GM19193 (cell line): ENCODE data around the gene DIP2B.

Experiments
- POLR2A ChIP-seq: IDR thresholded peaks from 4 replicates; pipeline ENCODE4 v1.6.1; 2011; ENCODE audit not compliant: insufficient read depth, insufficient read length; ENCODE audit errors: extremely low read depth

DIP2B gene

DNA sequence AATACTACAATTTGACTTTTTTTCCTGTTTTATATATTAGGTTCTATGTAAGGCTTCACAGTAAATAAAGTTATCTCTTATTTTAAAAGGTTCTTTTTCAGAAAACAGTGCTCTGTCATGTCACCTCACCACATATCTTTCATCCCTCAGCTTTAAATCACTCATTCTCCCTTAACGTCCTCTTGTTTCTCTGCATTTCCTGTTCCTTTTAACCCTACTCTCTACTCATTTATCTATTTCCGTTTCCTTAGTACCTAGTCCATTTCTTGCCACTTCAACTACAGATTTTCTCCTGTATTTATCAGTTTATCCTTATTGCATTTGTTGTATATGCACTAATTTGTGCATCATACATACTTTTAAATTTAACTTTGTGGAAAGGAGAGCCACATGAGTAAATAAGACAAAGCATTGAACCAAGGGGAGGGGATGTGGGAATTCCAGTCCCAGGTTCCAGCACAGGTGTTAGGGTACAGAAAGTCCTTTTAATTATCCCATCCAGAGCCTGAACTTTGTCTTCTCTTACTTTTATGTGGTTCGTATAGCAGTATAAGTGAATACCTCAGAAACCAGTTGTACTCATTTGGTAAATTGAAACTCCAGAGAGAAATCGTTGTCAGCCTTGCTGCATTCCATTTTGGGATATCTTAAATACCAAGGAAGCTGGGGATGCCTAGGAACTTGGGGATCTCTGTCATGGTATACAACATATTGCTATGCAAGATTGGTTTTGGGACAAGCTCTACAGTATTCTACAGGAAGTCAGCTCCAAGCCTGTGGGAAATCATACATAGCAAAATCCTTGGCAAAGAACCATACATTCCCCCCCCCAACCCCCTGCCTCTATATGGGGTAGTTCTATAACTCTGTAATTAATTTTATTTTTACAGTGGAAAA is 120.5 kb downstream of the DIP2B start:
- no peak for TF ChIP-seq POLR2A

DNA sequence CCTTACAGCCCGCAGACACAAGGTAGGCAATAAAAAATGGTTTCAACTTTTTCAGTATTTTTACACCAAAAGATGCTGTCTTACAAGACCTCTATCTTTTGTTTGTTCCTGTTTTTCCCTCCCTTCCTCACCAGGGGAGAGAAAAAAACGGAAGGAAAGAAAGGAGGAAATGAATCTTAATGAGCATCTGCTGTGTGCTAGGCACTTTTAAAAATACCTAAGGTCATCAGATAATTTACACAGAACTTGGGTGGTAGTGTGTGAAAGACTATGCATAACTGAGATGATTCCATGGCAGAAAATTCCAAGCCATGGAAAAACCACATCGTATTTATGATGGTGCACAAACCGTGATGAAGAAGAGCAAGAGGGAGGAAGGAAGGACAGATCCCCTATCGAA is 121.2 kb downstream of the DIP2B start:
- TF ChIP-seq POLR2A, result no peak

DNA sequence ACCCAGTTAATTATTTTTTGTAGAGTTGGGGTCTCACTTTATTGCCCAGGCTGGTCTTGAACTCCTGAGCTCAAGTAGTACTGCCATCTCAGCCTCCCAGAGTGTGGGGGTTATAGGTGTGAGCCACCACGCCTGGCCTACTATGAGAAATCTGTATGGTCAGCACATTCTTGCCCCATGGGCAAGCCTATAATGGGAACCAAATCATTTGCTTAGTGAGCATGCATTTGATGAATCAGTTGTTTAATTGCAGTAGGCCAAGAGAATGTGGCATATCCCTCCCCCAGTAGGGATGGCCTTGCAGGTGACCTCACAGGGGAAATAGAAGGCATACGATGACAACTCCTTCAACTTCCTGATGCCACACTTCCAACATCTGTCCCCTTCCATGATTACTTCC is 122.7 kb downstream of the DIP2B start:
- no peak for TF ChIP-seq POLR2A

DNA sequence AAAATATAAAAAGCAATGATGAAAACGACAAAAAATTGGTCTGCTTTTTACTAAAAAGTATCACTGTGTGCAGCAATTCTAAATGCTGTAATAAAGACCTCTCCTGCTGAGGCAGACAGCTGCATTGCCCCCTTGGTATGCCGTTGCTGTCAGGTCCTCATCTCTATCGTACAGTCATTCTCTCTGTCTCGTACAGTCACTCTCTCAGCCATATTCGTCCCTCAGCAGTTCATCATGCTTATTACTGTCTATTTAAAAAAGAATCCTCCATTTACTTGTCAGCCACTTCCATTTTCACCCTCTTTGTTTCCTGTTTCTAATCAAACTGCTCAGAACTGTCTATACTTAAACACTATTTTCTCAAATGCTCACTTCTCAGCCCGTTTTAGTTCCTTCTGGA is 123.6 kb downstream of the DIP2B start:
- no peak for TF ChIP-seq POLR2A

DNA sequence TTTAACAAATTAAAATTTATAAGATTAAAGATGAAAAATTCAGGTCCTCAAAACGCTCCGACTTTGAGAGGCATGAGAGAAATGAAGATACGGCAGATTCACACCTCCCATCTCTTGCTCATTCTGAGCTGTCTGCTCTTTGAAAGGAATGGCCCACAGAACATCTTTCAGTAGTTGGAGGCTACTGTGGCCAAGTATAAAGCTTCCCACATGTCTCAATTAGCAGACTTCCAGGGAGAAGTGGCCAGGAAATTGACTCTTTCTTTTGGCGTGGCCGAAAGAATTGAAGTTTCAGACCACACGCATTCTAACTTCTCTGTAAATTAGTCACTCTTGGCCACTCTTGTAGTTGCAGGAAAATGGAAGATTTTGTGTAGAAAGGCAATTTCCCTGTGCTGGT is 129.2 kb downstream of the DIP2B start:
- no peak for TF ChIP-seq POLR2A

DNA sequence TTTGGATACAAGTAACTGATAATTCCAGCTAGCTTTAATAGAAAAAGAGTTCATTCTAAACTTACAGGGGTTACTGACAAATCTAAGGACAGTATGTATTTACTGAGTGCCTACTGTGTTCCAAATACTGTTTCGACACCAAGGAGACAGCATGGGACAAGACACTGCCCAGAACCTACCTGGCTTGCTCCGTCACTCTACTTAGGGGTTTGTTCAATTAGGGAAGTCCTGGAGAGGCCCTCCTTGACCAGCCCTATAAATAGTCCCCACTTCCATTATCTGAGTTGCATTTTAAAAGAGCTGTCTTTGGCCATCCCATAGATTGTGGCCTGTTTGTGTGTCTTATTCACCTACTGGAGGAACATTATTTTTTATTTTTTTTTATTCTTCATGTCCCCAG is 129.6 kb downstream of the DIP2B start:
- TF ChIP-seq POLR2A, result no peak

DNA sequence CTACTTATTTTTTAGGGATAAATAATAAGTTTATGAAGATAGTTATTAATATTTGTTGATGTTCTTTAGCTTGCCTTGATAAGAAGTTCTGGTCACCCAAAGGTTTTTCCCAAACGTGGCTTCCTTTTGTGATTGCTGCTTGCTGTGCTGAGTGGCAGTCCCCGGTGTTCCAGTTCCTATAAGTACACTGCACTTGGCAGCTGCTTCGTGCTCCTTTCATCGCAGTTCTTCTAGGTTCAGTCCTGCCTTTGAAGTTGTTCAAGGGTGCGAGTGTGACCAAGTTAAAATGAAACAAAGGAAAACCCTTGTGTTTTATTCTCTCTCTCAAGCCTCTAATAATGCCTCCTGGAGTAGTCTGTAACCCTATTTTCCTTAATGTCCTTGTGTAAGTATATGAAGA is 130.6 kb downstream of the DIP2B start:
- no peak for TF ChIP-seq POLR2A

DNA sequence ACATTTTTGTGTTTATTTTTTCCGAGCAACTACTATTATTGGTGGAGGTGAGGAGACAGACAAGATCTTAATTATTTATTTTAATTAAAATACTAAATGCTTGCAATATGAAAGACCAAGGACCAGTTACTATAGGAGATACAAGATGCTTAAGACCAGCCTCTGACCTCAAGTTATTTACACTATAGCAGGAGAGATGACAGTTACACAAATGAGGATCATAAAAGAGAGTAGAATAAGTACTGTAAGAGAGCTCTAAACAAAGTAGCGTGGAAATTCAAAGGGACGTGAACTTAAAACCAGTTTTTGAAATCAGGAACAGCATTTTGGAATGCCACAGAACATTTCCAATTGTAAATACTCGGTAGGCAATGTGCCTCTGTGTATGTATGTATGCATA is 131.1 kb downstream of the DIP2B start:
- no peak for TF ChIP-seq POLR2A

DNA sequence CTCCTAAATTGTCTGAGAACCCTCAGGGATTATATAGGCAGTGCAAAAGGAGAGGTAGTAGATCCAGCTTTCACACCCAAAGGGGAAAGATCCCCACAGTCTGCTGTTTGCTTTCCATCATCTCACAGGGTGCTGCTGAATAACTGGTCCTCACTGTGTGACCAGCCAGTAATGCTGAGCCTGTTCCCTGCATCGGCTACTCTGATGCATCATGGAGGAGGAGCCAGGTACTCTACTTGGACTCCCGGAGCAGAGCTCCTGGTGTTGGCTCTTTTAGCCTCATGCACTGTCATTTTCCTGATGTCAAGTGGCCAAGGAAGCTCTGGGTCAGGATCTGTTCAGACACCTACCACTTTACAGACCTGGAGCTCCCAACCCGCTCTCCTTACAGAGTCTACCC is 131.7 kb downstream of the DIP2B start:
- TF ChIP-seq POLR2A, result no peak

DNA sequence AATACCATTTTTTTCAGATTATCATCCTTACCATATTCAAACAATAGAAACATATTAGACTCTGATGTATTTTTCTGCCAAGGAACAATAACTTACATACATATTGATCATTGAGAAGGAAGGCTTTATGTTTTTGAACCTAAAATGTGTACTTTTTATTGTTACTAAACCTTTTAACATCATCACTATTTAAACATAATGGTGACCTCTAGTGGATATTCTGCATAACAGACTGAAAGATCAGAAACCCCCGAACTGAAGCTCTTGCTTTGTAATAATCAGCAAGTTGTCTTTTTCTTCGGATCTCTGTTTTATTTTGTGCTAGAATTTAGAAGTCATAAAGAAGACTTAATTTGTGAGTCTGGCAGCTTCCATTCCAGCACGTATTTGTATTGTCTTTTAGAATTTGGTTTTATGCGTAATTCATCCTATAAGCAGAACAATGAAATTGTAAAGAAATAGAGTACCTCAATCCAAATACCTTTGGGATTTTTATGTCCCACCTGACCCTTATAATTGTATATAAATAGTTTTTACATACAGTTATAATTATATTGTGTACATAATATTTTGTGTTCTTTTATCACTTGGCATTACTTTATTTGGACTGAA is 133.2 kb downstream of the DIP2B start:
- no peak for TF ChIP-seq POLR2A

DNA sequence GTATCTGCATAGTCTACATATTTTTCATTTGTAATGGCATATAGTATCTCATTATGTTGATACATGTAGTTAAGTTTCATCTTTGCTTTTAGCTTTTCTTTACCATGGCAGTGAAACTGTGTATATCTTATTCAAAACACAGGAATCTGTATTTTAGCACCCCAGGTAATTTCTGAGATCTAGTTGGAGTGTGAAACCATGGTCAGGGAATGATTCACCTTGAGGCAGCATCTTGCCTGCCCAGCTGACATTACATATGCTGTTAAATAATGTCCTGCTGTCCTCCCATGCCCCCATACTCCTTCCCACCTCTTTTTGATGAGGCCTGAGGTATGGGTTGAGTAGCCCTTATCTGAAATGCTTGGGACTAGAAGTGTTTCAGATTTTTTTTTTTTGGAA is 133.7 kb downstream of the DIP2B start:
- TF ChIP-seq POLR2A, result no peak

DNA sequence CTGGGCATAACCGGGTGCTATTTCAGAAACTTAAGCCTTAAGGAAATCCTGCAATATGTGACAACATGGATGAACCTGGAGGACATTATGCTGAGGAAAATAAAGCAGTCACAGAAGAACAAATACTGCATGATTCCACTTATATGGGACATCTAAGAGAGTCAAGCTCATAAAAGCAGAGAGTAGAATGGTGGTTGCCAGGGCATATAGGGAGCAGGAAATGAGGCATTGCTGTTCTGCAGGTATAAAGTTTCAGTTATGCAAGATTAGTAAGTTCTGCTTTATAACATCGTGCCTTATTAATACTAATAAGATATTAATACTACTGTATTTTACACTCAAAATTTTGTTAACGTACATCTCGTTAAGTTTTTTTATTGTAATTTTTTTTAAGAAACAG is 134.9 kb downstream of the DIP2B start:
- no peak for TF ChIP-seq POLR2A

DNA sequence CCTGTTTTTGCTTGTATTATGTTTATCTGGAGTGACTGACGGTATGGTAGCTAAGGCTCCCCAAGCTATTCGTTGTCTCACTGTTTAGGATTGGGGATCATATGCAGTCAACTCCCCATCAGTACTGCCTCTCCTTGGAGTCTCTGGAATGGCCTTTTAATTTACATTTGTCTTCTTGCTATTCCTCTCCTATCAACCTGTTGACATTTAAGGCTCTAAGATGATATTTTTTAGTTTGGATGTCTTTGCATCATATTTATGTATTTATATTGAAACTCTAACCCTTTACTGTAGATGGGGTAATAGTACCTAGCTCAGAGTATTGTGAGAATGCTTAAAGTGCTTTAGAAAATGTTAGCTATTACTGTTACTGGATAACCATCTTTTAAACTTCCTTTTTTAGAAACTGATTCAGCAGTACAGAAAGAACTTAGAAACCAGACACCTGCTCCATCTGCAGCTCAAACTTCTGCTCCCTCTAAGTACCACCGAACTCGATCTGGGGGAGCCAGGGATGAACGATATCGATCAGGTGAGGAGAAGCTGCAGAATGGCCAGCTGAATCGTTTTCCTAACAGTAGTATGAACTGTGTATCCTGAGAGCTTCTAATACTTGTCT is 135.6 kb downstream of the DIP2B start:
- TF ChIP-seq POLR2A, result no peak

DNA sequence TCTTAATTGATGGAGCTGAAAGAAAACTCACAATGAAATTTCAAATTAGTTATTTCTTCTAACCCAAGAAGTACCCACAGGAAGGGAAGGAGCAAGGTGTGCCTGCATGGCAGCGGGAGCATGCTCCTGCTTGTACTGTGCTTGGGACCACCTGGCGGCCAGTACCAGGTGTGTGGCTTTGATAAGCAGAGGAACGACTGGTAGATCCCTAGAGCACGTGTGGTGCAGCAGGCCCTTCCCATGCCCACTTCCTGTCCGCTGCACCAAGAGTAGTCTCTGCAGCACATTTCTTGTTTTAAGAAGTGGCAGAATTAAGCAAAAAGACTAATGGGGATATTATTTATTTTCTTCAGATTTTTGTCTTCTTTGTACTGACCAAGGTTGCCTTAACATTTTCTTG is 136.8 kb downstream of the DIP2B start:
- TF ChIP-seq POLR2A, result no peak

DNA sequence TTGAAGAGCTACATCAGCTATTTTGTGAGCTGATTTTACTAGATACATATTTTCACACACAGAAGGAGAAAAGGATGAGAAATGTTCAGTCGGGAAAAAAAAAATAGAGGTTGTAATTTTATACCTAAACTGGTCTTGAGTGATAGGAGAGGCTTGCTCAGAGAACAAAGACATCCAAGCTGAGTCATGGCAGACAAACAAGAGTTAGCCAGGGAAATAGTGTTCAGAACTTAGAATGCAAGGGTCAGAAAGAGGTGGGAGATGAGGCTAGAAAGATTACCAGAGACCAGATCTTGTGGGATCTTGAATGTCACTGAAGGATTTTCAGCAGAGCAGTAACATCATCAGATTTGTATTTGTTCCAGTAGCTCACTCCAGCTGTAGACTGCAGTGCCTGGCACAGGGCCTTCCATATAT is 137.3 kb downstream of the DIP2B start:
- TF ChIP-seq POLR2A, result no peak

DNA sequence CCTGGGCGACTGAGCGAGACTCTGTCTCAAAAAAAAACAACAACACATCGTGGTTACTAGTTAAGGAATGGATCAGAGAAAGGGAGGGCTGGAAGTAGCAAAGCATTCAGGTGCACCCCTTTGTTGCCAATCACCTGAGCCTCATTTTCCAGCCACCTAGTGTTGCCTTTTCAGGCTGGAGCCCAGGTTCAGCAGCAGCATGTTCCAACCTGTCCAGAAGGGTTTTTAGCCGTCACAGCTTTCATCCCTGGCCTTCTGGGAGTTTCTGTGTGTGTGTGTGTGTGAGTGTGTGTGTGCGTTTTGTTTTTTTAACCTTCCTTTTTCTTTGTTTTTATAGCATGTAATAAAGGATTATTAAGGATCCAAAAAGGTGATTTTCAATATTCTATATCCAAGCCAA is 138.0 kb downstream of the DIP2B start:
- TF ChIP-seq POLR2A, result no peak
